IMR-90 (cell line): Measurements from ENCODE around the gene COL6A3. TPM values are rescaled to one million over a fixed set of nuclear protein-coding genes. Genes with fewer than 3 reads are reported as not detected.

Source experiments
- ATAC-seq: fragments of 200-7000 bp; cut with Tn5 transposase; 2 replicates; pipeline ENCODE4 v1.9.1; 2020; ENCODE audit warnings: low read depth, mild to moderate bottlenecking, moderate library complexity
- BruUV-seq: library from RNA; stranded (reverse); fragments of 400-500 nt; replicated peaks from 2 replicates; lab custom pipeline; 2021; lab: Mats Ljungman, UMichigan
- CTCF ChIA-PET: fragments of 300-600 bp; formaldehyde crosslinking; extraction: SDS; loops from one replicate; lab custom pipeline; 2021; ENCODE audit warnings: antibody characterized with exemption; lab: Yijun Ruan, JAX
- POLR2A ChIA-PET: fragments of 300-600 bp; sonication (Branson Sonifier 250); formaldehyde crosslinking; loops from one replicate; lab custom pipeline; 2022; ENCODE audit warnings: antibody characterized with exemption; ENCODE audit not compliant: unreplicated experiment; lab: Charles Lee
- DNase-seq: peaks from one replicate; pipeline ENCODE4 v3.0.0; 2013
- H2AFZ ChIP-seq: replicated peaks from 2 replicates; pipeline ENCODE3; 2013; ENCODE audit warnings: low read length, mild to moderate bottlenecking; ENCODE audit not compliant: poor library complexity
- H2AK5ac ChIP-seq: 2 replicates; pipeline ENCODE4 v1.6.1; 2013; ENCODE audit warnings: low read depth, low read length, inconsistent platforms
- H2AK9ac ChIP-seq: replicated peaks from 2 replicates; pipeline ENCODE3; 2013; ENCODE audit warnings: mild to moderate bottlenecking, low read depth, low read length, moderate library complexity; ENCODE audit not compliant: poor library complexity
- H2BK120ac ChIP-seq: 2 replicates; pipeline ENCODE4 v1.6.1; 2013; ENCODE audit warnings: low read depth, low read length, inconsistent platforms
- H2BK15ac ChIP-seq: 3 replicates; pipeline ENCODE4 v1.6.1; 2013; ENCODE audit warnings: low read depth, low read length, inconsistent platforms
- H2BK20ac ChIP-seq: 2 replicates; pipeline ENCODE4 v1.6.1; 2013; ENCODE audit warnings: low read depth, mild to moderate bottlenecking, inconsistent platforms, low read length, moderate library complexity
- H2BK5ac ChIP-seq: 2 replicates; pipeline ENCODE4 v1.6.1; 2013; ENCODE audit warnings: mild to moderate bottlenecking, low read depth, low read length, inconsistent platforms; ENCODE audit not compliant: poor library complexity, severe bottlenecking
- H3K14ac ChIP-seq: replicated peaks from 2 replicates; pipeline ENCODE4 v1.6.1; 2013; ENCODE audit warnings: low read depth, low read length, inconsistent platforms
- H3K18ac ChIP-seq: 2 replicates; pipeline ENCODE4 v1.6.1; 2013; ENCODE audit warnings: low read depth, low read length, control low read depth
- H3K23ac ChIP-seq: 2 replicates; pipeline ENCODE4 v1.6.1; 2013; ENCODE audit warnings: low read depth, low read length, inconsistent platforms
- H3K27ac ChIP-seq: 2 replicates; pipeline ENCODE4 v1.5.1; 2013; ENCODE audit warnings: mild to moderate bottlenecking, control low read depth, low read length; ENCODE audit not compliant: insufficient read depth
- H3K27me3 ChIP-seq: 2 replicates; pipeline ENCODE4 v1.6.1; 2013; ENCODE audit warnings: low read length; ENCODE audit not compliant: control insufficient read depth, insufficient read depth
- H3K36me3 ChIP-seq: 2 replicates; pipeline ENCODE4 v1.6.1; 2013; ENCODE audit warnings: low read length, mixed read lengths; ENCODE audit not compliant: control insufficient read depth, insufficient read depth
- H3K4ac ChIP-seq: 2 replicates; pipeline ENCODE4 v1.6.1; 2013; ENCODE audit warnings: low read depth, low read length, inconsistent platforms
- H3K4me1 ChIP-seq: 2 replicates; pipeline ENCODE4 v1.6.1; 2013; ENCODE audit warnings: low read length, mixed read lengths; ENCODE audit not compliant: control insufficient read depth, insufficient read depth
- H3K4me2 ChIP-seq: 2 replicates; pipeline ENCODE4 v1.6.1; 2013; ENCODE audit warnings: low read depth, mild to moderate bottlenecking, control low read depth, low read length, moderate library complexity
- H3K4me3 ChIP-seq: 2 replicates; pipeline ENCODE4 v1.5.1; 2013; ENCODE audit warnings: low read depth, mild to moderate bottlenecking, control low read depth, low read length, moderate library complexity; ENCODE audit not compliant: insufficient read depth
- H3K56ac ChIP-seq: 2 replicates; pipeline ENCODE4 v1.6.1; 2013; ENCODE audit warnings: low read length, inconsistent platforms; ENCODE audit not compliant: insufficient read depth; ENCODE audit errors: extremely low read depth
- H3K79me1 ChIP-seq, 2 experiments: 2 replicates each; pipeline ENCODE4 v1.6.1; 2013; ENCODE audit warnings: low read length in 2 of 2, inconsistent platforms in 1 of 2, low read depth in 1 of 2
- H3K9ac ChIP-seq: 2 replicates; pipeline ENCODE4 v1.6.1; 2013; ENCODE audit warnings: low read depth, low read length, control low read depth
- H3K9me1 ChIP-seq: 2 replicates; pipeline ENCODE4 v1.6.1; 2013; ENCODE audit warnings: low read length, inconsistent platforms; ENCODE audit not compliant: insufficient read depth
- H3K9me3 ChIP-seq: 2 replicates; pipeline ENCODE4 v1.6.1; 2013; ENCODE audit warnings: low read length; ENCODE audit not compliant: control insufficient read depth, insufficient read depth
- H4K20me1 ChIP-seq: 2 replicates; pipeline ENCODE4 v1.6.1; 2013; ENCODE audit warnings: low read length, inconsistent platforms; ENCODE audit not compliant: insufficient read depth
- H4K5ac ChIP-seq: 2 replicates; pipeline ENCODE4 v1.6.1; 2013; ENCODE audit warnings: mild to moderate bottlenecking, low read depth, low read length, control low read depth
- H4K8ac ChIP-seq, 2 experiments: 2 replicates each; pipeline ENCODE4 v1.6.1; 2013; ENCODE audit warnings: low read depth in 2 of 2, low read length in 2 of 2, control low read depth in 1 of 2, inconsistent platforms in 1 of 2
- H4K91ac ChIP-seq: 2 replicates; pipeline ENCODE4 v1.6.1; 2013; ENCODE audit warnings: low read depth, low read length, inconsistent platforms; ENCODE audit not compliant: insufficient read depth
- BHLHE40 ChIP-seq: fragments of 150-350 bp; IDR thresholded peaks from 2 replicates; pipeline ENCODE4 v1.6.1; 2016; ENCODE audit warnings: mild to moderate bottlenecking, low read depth, low read length
- FOS ChIP-seq: fragments of 150-350 bp; IDR thresholded peaks from 2 replicates; pipeline ENCODE4 v1.6.1; 2016; ENCODE audit warnings: low read depth, low read length
- RAD21 ChIP-seq: IDR thresholded peaks from 2 replicates; pipeline ENCODE4 v1.6.1; 2012; ENCODE audit warnings: low read length, improper control_type of control experiment
- RFX5 ChIP-seq: IDR thresholded peaks from 2 replicates; pipeline ENCODE4 v1.8.0; 2012; ENCODE audit warnings: low read depth, mild to moderate bottlenecking, low read length, moderate library complexity
- WGBS, 2 experiments: methylation state at CpG; one replicate each; pipeline versions ENCODE4 v1.1.5 to v1.1.7; 2013; ENCODE audit warnings: missing lambda C conversion rate in 2 of 2; ENCODE audit not compliant: insufficient read length in 1 of 2; ENCODE audit errors: extremely low coverage in 2 of 2; 5-methylcytosine and 5-hydroxymethylcytosine counted together
- dilution Hi-C: fragments of 300-500 bp; cut with HindIII; formaldehyde crosslinking; loops from one replicate; pipeline ENCODE4 v1.14.3; 2018; ENCODE audit warnings: low sequenced_read_pairs; ENCODE audit not compliant: unreplicated experiment
- in situ Hi-C: fragments of 300-500 bp; cut with MboI; formaldehyde crosslinking; loops from 3 replicates; pipeline ENCODE4 v1.14.3; 2019; ENCODE audit warnings: low sequenced_read_pairs, inconsistent platforms, mixed read lengths
- intact Hi-C: fragments of 100-400 bp; cut with micrococcal nuclease; formaldehyde crosslinking; loops from 2 replicates; pipeline ENCODE4 v1.10.0; 2022
- polyA plus RNA-seq, 3 experiments: library from polyadenylated mRNA; depleted of rRNA; stranded (reverse); fragments of >200 nt; gene quantifications; 2 replicates each; pipeline ENCODE4 v1.2.3, GENCODE V29; 2012; ENCODE audit warnings: low replicate concordance in 1 of 3
- total RNA-seq: library from RNA; depleted of rRNA; stranded (reverse); fragments of >200 nt; gene quantifications from 2 replicates; pipeline ENCODE4 v1.2.3, GENCODE V29; 2012
- TF ChIP-seq, protein P1 (sequence below): conservative IDR thresholded peaks from 2 replicates; pipeline ENCODE4 v1.5.1; 2012; ENCODE audit warnings: mild to moderate bottlenecking, low read depth, low read length, improper control_type of control experiment

The COL6A3 gene
- total and polyA plus RNA-seq, 2 of the 4 experiments (the other 2 are of a cell fraction) = 964 to 1,855 TPM

DNA sequence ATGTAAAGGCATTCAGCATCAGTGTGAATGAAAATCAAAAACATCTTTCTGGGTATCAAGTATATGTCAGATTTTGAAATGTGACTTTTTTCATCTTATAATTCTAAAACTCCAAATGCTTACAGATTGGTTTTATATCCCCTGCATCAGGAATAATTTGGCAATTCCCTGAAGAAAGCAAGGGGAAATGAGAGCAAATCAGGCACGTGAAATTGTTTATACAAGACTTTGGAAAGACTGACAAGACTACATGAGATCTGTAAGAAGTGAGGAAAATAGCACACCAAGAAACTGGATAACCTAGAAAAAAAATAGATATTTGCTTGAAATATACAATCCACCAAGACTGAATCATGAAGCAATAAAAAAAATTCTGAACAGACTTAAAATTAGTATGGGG, 13.8 kb downstream of the COL6A3 start:
- Histone ChIP-seq H3K14ac (no peak overlapping the region), H3K4me1 (peaks cover 27% of the 10 kb centered on the region)

More for the DNA sequence above, 13.8 kb downstream of the COL6A3 start:
- no peaks in the 10 kb centered on the region for H3K9me3 ChIP-seq
- no peak overlapping the region for H2BK5ac ChIP-seq
- H2AK5ac ChIP-seq = no peak overlapping the region
- DNase-seq = no peak
- H3K27ac ChIP-seq = no peak overlapping the region
- no peak overlapping the region for H3K9ac ChIP-seq
- no peak overlapping the region for H2BK15ac ChIP-seq
- H4K20me1 ChIP-seq = peaks cover 100% of the 10 kb centered on the region
- BruUV-seq = no TSS peak
- no peak overlapping the region for H3K4me2 ChIP-seq
- in situ Hi-C loops = no loop called here
- no peak overlapping the region for H2AFZ ChIP-seq
- no peak for ATAC-seq
- dilution Hi-C loops = no loop called here
- WGBS, 2 experiments = no CpG with 5 or more reads among the region's 1 CpG
- H2BK120ac ChIP-seq = no peak overlapping the region
- peaks cover 34% of the 10 kb centered on the region for H3K9me1 ChIP-seq
- H4K91ac ChIP-seq = no peak overlapping the region
- H4K5ac ChIP-seq = no peak overlapping the region
- POLR2A ChIA-PET = interaction anchor here (0.5 kb wide), 1 partner anchor 82 kb away, joined by 4 read pairs; no protein-coding TSS in a partner anchor
- intact Hi-C loops = loop anchor here (2.0 kb wide), 1 partner anchor 13 kb away; no protein-coding TSS in a partner anchor
- H3K4me3 ChIP-seq = no peak overlapping the region
- H3K23ac ChIP-seq = no peak overlapping the region
- H2AK9ac ChIP-seq = no peak overlapping the region
- CTCF ChIA-PET = no interaction called here
- H3K4ac ChIP-seq = no peak overlapping the region
- H2BK20ac ChIP-seq = no peak overlapping the region
- no peak overlapping the region for H4K8ac ChIP-seq
- no peaks in the 10 kb centered on the region for H3K27me3 ChIP-seq
- no peak for TF ChIP-seq FOS
- no peak for TF ChIP-seq RAD21
- no peak for TF ChIP-seq BHLHE40
- TF ChIP-seq, protein P1, sequence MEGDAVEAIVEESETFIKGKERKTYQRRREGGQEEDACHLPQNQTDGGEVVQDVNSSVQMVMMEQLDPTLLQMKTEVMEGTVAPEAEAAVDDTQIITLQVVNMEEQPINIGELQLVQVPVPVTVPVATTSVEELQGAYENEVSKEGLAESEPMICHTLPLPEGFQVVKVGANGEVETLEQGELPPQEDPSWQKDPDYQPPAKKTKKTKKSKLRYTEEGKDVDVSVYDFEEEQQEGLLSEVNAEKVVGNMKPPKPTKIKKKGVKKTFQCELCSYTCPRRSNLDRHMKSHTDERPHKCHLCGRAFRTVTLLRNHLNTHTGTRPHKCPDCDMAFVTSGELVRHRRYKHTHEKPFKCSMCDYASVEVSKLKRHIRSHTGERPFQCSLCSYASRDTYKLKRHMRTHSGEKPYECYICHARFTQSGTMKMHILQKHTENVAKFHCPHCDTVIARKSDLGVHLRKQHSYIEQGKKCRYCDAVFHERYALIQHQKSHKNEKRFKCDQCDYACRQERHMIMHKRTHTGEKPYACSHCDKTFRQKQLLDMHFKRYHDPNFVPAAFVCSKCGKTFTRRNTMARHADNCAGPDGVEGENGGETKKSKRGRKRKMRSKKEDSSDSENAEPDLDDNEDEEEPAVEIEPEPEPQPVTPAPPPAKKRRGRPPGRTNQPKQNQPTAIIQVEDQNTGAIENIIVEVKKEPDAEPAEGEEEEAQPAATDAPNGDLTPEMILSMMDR = no peak
- TF ChIP-seq RFX5 = no peak
- H3K79me1 ChIP-seq = peaks cover 3 to 48% of the 10 kb centered on the region in 2 experiments; a peak in 2 of 4 replicates
- H3K18ac ChIP-seq = no peak overlapping the region
- no peak overlapping the region for H3K56ac ChIP-seq
- H3K36me3 ChIP-seq = peaks cover 54% of the 10 kb centered on the region
